HEK293 (cell line): ENCODE measurements around the gene CC2D1B.

ENCODE experiments used
- CTCF ChIA-PET: fragments of 350-600 bp; formaldehyde crosslinking; extraction: SDS; loops from one replicate; lab custom pipeline; 2021; ENCODE audit warnings: antibody characterized with exemption; lab: Yijun Ruan, JAX
- POLR2A ChIA-PET: fragments of 300-600 bp; formaldehyde crosslinking; extraction: SDS; loops from one replicate; lab custom pipeline; 2020; ENCODE audit warnings: antibody characterized with exemption, inconsistent platforms; lab: Yijun Ruan, JAX
- H3K27ac ChIP-seq: fragments of 200-500 bp; sonication (Bioruptor generic); 2 replicates; pipeline ENCODE4 v1.5.1; 2014; ENCODE audit warnings: low read depth, low read length, control low read depth, inconsistent platforms; ENCODE audit errors: extremely low read depth
- H3K36me3 ChIP-seq, 2 experiments: fragments of 200-500 bp in 1 of 2; sonication (Bioruptor generic) in 1 of 2; 1 replicate in 1 of 2; 2 replicates in 1 of 2; pipeline ENCODE4 v1.5.1; 2014 to 2017; ENCODE audit warnings: inconsistent platforms in 2 of 2, low read length in 2 of 2; ENCODE audit not compliant: control insufficient read depth in 2 of 2, insufficient read depth in 1 of 2
- H3K4me1 ChIP-seq: fragments of 200-500 bp; sonication (Bioruptor generic); 2 replicates; pipeline ENCODE4 v1.5.1; 2014; ENCODE audit warnings: mild to moderate bottlenecking, low read length, inconsistent platforms; ENCODE audit not compliant: control insufficient read depth, insufficient read depth
- H3K4me3 ChIP-seq: 2 replicates; pipeline ENCODE4 v1.5.1; 2011; ENCODE audit warnings: low read depth, mild to moderate bottlenecking, control low read depth, low read length, moderate library complexity
- H3K9me3 ChIP-seq: fragments of 200-500 bp; sonication (Bioruptor generic); 2 replicates; pipeline ENCODE4 v1.5.1; 2014; ENCODE audit warnings: low read depth, low read length, inconsistent platforms; ENCODE audit not compliant: control insufficient read depth, insufficient read depth
- BCL11A ChIP-seq: fragments of 450-650 bp; formaldehyde crosslinking; IDR thresholded peaks from 2 replicates; pipeline ENCODE4 v1.5.1; 2016; ENCODE audit warnings: low read depth, missing biosample characterization, missing genetic modification characterization
- IKZF3 ChIP-seq: fragments of 450-650 bp; IDR thresholded peaks from 2 replicates; pipeline ENCODE4 v1.5.0; 2018; ENCODE audit warnings: missing biosample characterization, mild to moderate bottlenecking, missing genetic modification characterization, moderate library complexity
- KLF7 ChIP-seq: fragments of 450-650 bp; formaldehyde crosslinking; IDR thresholded peaks from 2 replicates; pipeline ENCODE4 v1.5.1; 2016; ENCODE audit warnings: missing biosample characterization, missing genetic modification characterization, borderline replicate concordance
- KLF8 ChIP-seq: fragments of 450-650 bp; formaldehyde crosslinking; IDR thresholded peaks from 2 replicates; pipeline ENCODE4 v1.5.1; 2016; ENCODE audit warnings: missing biosample characterization, missing genetic modification characterization
- SCRT1 ChIP-seq: fragments of 450-650 bp; formaldehyde crosslinking; IDR thresholded peaks from 2 replicates; pipeline ENCODE4 v1.5.1; 2016; ENCODE audit warnings: missing biosample characterization, missing genetic modification characterization, borderline replicate concordance
- SCRT2 ChIP-seq: fragments of 450-650 bp; formaldehyde crosslinking; IDR thresholded peaks from 2 replicates; pipeline ENCODE4 v1.5.1; 2016; ENCODE audit warnings: missing biosample characterization, missing genetic modification characterization
- SETDB1 ChIP-seq: IDR thresholded peaks from one replicate; pipeline ENCODE4 v1.6.1; 2017; ENCODE audit warnings: mild to moderate bottlenecking, low read length, moderate library complexity, mixed read lengths; ENCODE audit not compliant: insufficient read length
- TCF7L2 ChIP-seq: IDR thresholded peaks from 2 replicates; pipeline ENCODE4 v1.6.1; 2011; ENCODE audit warnings: low read depth, mild to moderate bottlenecking, inconsistent platforms, low read length, moderate library complexity, borderline replicate concordance
- YY1 ChIP-seq: fragments of 450-650 bp; formaldehyde crosslinking; IDR thresholded peaks from 2 replicates; pipeline ENCODE4 v1.5.1; 2018; ENCODE audit warnings: missing biosample characterization, missing genetic modification characterization
- ZBTB1 ChIP-seq: fragments of 450-650 bp; formaldehyde crosslinking; IDR thresholded peaks from 2 replicates; pipeline ENCODE4 v1.5.1; 2016; ENCODE audit warnings: missing biosample characterization, missing genetic modification characterization
- ZBTB6 ChIP-seq: fragments of 450-650 bp; formaldehyde crosslinking; IDR thresholded peaks from 2 replicates; pipeline ENCODE4 v1.5.1; 2017; ENCODE audit warnings: missing biosample characterization, missing genetic modification characterization
- ZBTB7A ChIP-seq: fragments of 450-650 bp; formaldehyde crosslinking; IDR thresholded peaks from 2 replicates; pipeline ENCODE4 v1.5.1; 2016; ENCODE audit warnings: low read depth, missing biosample characterization, missing genetic modification characterization
- ZFP41 ChIP-seq: fragments of 450-650 bp; formaldehyde crosslinking; IDR thresholded peaks from 2 replicates; pipeline ENCODE4 v1.5.1; 2016; ENCODE audit warnings: missing biosample characterization, missing genetic modification characterization, borderline replicate concordance
- ZIC2 ChIP-seq: fragments of 450-650 bp; formaldehyde crosslinking; IDR thresholded peaks from 2 replicates; pipeline ENCODE4 v1.5.1; 2016; ENCODE audit warnings: missing biosample characterization, missing genetic modification characterization
- ZNF138 ChIP-seq: fragments of 450-650 bp; formaldehyde crosslinking; IDR thresholded peaks from 2 replicates; pipeline ENCODE4 v1.5.1; 2016; ENCODE audit warnings: missing biosample characterization, missing genetic modification characterization, borderline replicate concordance
- ZNF248 ChIP-seq: fragments of 450-650 bp; formaldehyde crosslinking; IDR thresholded peaks from 2 replicates; pipeline ENCODE4 v1.5.1; 2017; ENCODE audit warnings: missing biosample characterization, missing genetic modification characterization
- ZNF302 ChIP-seq: fragments of 450-650 bp; formaldehyde crosslinking; IDR thresholded peaks from 2 replicates; pipeline ENCODE4 v1.5.1; 2016; ENCODE audit warnings: missing biosample characterization, missing genetic modification characterization, low read depth
- ZNF311 ChIP-seq: fragments of 450-650 bp; formaldehyde crosslinking; IDR thresholded peaks from 2 replicates; pipeline ENCODE4 v1.5.1; 2017; ENCODE audit warnings: missing biosample characterization, missing genetic modification characterization, borderline replicate concordance
- ZNF433 ChIP-seq: fragments of 450-650 bp; formaldehyde crosslinking; IDR thresholded peaks from 2 replicates; pipeline ENCODE4 v1.5.1; 2016; ENCODE audit warnings: missing biosample characterization, missing genetic modification characterization, low read depth
- ZNF624 ChIP-seq: fragments of 450-650 bp; formaldehyde crosslinking; IDR thresholded peaks from 2 replicates; pipeline ENCODE4 v1.5.1; 2017; ENCODE audit warnings: missing biosample characterization, missing genetic modification characterization
- ZNF692 ChIP-seq: fragments of 450-650 bp; formaldehyde crosslinking; IDR thresholded peaks from 2 replicates; pipeline ENCODE4 v1.5.1; 2016; ENCODE audit warnings: missing biosample characterization, missing genetic modification characterization
- ZSCAN18 ChIP-seq: fragments of 450-650 bp; formaldehyde crosslinking; IDR thresholded peaks from 2 replicates; pipeline ENCODE4 v1.5.1; 2016; ENCODE audit warnings: missing biosample characterization, missing genetic modification characterization
- ZSCAN4 ChIP-seq: fragments of 450-650 bp; formaldehyde crosslinking; IDR thresholded peaks from 2 replicates; pipeline ENCODE4 v1.5.1; 2017; ENCODE audit warnings: missing biosample characterization, missing genetic modification characterization

Gene CC2D1B

GRCh38 chr1:52346653-52347052 lies 19.4 kb downstream of the CC2D1B start:
- ChIA-PET CTCF (no interaction called here), POLR2A (interaction anchor here (0.6 kb wide), 1 partner anchor 10 kb away, joined by 6 read pairs; no protein-coding TSS in a partner anchor)

GRCh38 chr1:52345252-52345651 lies 20.8 kb downstream of the CC2D1B start:
- H3K27ac ChIP-seq: no peak overlapping the region
- H3K9me3 ChIP-seq: no peaks in the 10 kb centered on the region
- ChIA-PET POLR2A (no interaction called here), CTCF (no interaction called here)
- TF ChIP-seq BCL11A (tag by site-specific recombination) (no peak), ZIC2 (0 out of 2 replicates have a peak, but pooled peaks have one; percentile 11)
- TF ChIP-seq, all 188 proteins: peak for 1
- Histone ChIP-seq H3K4me1 (no peaks in the 10 kb centered on the region), H3K4me3 (no peak overlapping the region), H3K36me3 (peaks cover 7 to 25% of the 10 kb centered on the region in 2 experiments)

More at GRCh38 chr1:52346653-52347052, 19.4 kb downstream of the CC2D1B start:
- H3K27ac ChIP-seq: no peak overlapping the region
- H3K36me3 ChIP-seq: peaks cover 11 to 35% of the 10 kb centered on the region in 2 experiments
- no peaks in the 10 kb centered on the region for H3K9me3 ChIP-seq
- no peak for TF ChIP-seq SCRT2 (tag by site-specific recombination)
- no peak for TF ChIP-seq YY1 (tag by site-specific recombination)
- no peak for TF ChIP-seq ZNF624 (tag by site-specific recombination)
- TF ChIP-seq ZIC2: no peak
- no peaks in the 10 kb centered on the region for H3K4me1 ChIP-seq
- H3K4me3 ChIP-seq: no peak overlapping the region

- peaks cover 4 to 38% of the 10 kb centered on the region in 2 experiments for H3K36me3 ChIP-seq
- POLR2A ChIA-PET: no interaction called here
- CTCF ChIA-PET: interaction anchor here (0.9 kb wide), 1 partner anchor 217 kb away, joined by 3 read pairs; no protein-coding TSS in a partner anchor
- no peaks in the 10 kb centered on the region for H3K9me3 ChIP-seq
- H3K4me3 ChIP-seq: no peak overlapping the region
- no peaks in the 10 kb centered on the region for H3K4me1 ChIP-seq
- H3K27ac ChIP-seq: no peak overlapping the region
- TF ChIP-seq ZNF692 (tag by site-specific recombination) (no peak), ZNF311 (tag by site-specific recombination) (no peak), ZNF624 (tag by site-specific recombination) (no peak), KLF7 (tag by site-specific recombination) (no peak), SETDB1 (no peak), ZFP41 (no peak), ZNF138 (tag by site-specific recombination) (no peak), ZNF302 (tag by site-specific recombination) (no peak), ZSCAN18 (tag by site-specific recombination) (no peak)
These were observed 22.0 kb downstream of the CC2D1B start for GRCh38 chr1:52343979-52344378.

GRCh38 chr1:52341655-52342260 lies 24.2 kb downstream of the CC2D1B start:
- H3K4me3 ChIP-seq: no peak overlapping the region
- no peak overlapping the region for H3K27ac ChIP-seq
- TF ChIP-seq ZBTB1 (tag by site-specific recombination) (no peak), ZNF248 (no peak), IKZF3 (tag by site-specific recombination) (no peak), TCF7L2 (no peak), ZBTB6 (tag by site-specific recombination) (no peak), ZBTB7A (tag by site-specific recombination) (no peak), ZSCAN4 (tag by site-specific recombination) (no peak), KLF8 (tag by site-specific recombination) (no peak), ZNF433 (tag by site-specific recombination) (no peak), SCRT1 (tag by site-specific recombination) (no peak)
- POLR2A ChIA-PET: no interaction called here
- H3K4me1 ChIP-seq: no peaks in the 10 kb centered on the region
- CTCF ChIA-PET: interaction anchor here (0.6 to 0.9 kb wide), 2 partner anchors 11 to 27 kb away, joined by 5 to 6 read pairs; no protein-coding TSS in a partner anchor
- no peaks in the 10 kb centered on the region for H3K9me3 ChIP-seq
- peaks cover 0 to 43% of the 10 kb centered on the region in 2 experiments; a peak in 2 of 3 replicates for H3K36me3 ChIP-seq
